CD4-positive, CD25-positive, alpha-beta regulatory T cell (primary cell): Measurements from ENCODE around the gene OR2B6. TPM values are rescaled to one million over a fixed set of nuclear protein-coding genes. Genes with fewer than 3 reads are reported as not detected.

Source experiments
- ATAC-seq, 2 donors: fragments of 150-1000 bp; cut with Tn5 transposase; one replicate each; pipeline ENCODE4 v1.10.0; 2021; ENCODE audit warnings: low read depth in 2 of 2, moderate number of reproducible peaks in 2 of 2, moderate library complexity in 1 of 2
- DNase-seq, 3 donors: peaks; one replicate each; pipeline versions ENCODE4 v3.0.0 to v3.0.0-alpha.2; 2012 to 2022; ENCODE audit warnings: mixed read lengths in 1 of 3
- H3K27ac ChIP-seq: one replicate; pipeline ENCODE4 v1.7.0; 2013; ENCODE audit warnings: mild to moderate bottlenecking, low read length; ENCODE audit not compliant: insufficient read depth, poor library complexity, severe bottlenecking
- H3K27me3 ChIP-seq: one replicate; pipeline ENCODE4 v1.7.0; 2013; ENCODE audit warnings: low read length; ENCODE audit not compliant: control insufficient read depth, insufficient read depth
- H3K36me3 ChIP-seq: one replicate; pipeline ENCODE4 v1.7.0; 2013; ENCODE audit warnings: mild to moderate bottlenecking, low read length, moderate library complexity; ENCODE audit not compliant: control insufficient read depth, insufficient read depth
- H3K4me1 ChIP-seq: 2 replicates; pipeline ENCODE4 v1.7.0; 2013; ENCODE audit warnings: mild to moderate bottlenecking, low read length; ENCODE audit not compliant: insufficient read depth, control insufficient read depth, poor library complexity, severe bottlenecking
- H3K4me3 ChIP-seq: one replicate; pipeline ENCODE4 v1.7.0; 2013; ENCODE audit warnings: low read depth, mild to moderate bottlenecking, low read length, moderate library complexity
- H3K9me3 ChIP-seq, 2 experiments: 1 replicate in 1 of 2; 2 replicates in 1 of 2; pipeline ENCODE4 v1.7.0; 2013; ENCODE audit warnings: low read length in 2 of 2, mild to moderate bottlenecking in 1 of 2, moderate library complexity in 1 of 2; ENCODE audit not compliant: control insufficient read depth in 2 of 2
- H3K27ac Mint-ChIP-seq, 3 donors: one replicate each; pipeline ENCODE4 v1.8.0; 2020 to 2022; ENCODE audit warnings: mild to moderate bottlenecking in 3 of 3, mixed read lengths in 3 of 3, moderate library complexity in 2 of 3
- H3K27me3 Mint-ChIP-seq: one replicate; pipeline ENCODE4 v1.8.0; 2022; ENCODE audit warnings: mild to moderate bottlenecking, mixed read lengths
- H3K36me3 Mint-ChIP-seq: one replicate; pipeline ENCODE4 v1.8.0; 2020; ENCODE audit warnings: mixed read lengths
- H3K4me1 Mint-ChIP-seq, 4 donors: one replicate each; pipeline ENCODE4 v1.8.0; 2020 to 2022; ENCODE audit warnings: mixed read lengths in 4 of 4, mild to moderate bottlenecking in 1 of 4
- H3K4me3 Mint-ChIP-seq, 4 donors: one replicate each; pipeline ENCODE4 v1.8.0; 2020 to 2022; ENCODE audit warnings: mild to moderate bottlenecking in 4 of 4, mixed read lengths in 4 of 4, moderate library complexity in 3 of 4
- H3K9me3 Mint-ChIP-seq, 7 donors: one replicate each; pipeline ENCODE4 v1.8.0; 2020 to 2022; ENCODE audit warnings: mixed read lengths in 7 of 7, mild to moderate bottlenecking in 3 of 7, moderate library complexity in 2 of 7
- polyA plus RNA-seq, 4 donors: library from polyadenylated mRNA; unstranded; fragments of 300-500 nt; fragmentation: Illumina TruSeq; gene quantifications; one replicate each; pipeline ENCODE4 v1.2.3, GENCODE V29; 2021
- total RNA-seq: library from RNA; stranded (reverse); gene quantifications from one replicate; pipeline ENCODE4 v1.2.3, GENCODE V29; 2022

The OR2B6 gene
- total and polyA plus RNA-seq, 5 donors from 2014 or later = not detected

DNA sequence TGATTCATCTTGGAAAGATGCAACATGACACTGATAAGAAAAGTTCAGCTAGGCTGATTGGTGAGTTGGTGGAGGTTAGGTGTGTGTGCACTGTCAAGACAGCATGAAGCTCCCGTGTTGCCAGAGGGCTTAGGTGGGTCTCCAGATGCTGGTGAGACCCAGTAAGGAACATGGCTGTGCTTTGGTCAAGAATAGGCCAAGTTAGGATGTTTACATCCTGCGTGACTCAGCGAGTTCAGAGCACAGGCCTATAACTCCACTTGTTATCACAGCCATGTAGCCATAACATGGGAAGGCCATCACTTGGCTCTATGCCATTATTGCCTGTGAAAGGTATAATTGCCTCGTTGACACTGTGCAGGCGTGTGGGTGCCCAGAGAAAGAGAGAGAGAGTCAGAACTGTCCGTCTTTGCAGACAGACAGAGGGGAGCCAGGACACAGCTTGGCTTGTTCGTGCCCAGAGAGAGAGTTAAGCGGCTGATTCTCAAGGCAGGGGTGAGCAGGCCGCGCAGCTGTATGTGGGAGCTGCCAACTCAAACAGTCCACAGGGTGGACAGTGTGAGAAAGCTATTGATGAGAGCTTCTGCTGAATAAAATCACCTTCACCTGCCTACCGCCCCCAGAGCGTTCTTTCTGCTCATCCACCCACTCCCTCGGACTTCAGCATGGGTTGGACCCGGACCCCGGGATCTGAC lies 43.5 kb downstream of the OR2B6 start:
- Histone ChIP-seq H3K27ac (no peak overlapping the region), H3K27me3 (peaks cover 2% of the 10 kb centered on the region), H3K4me3 (no peak overlapping the region), H3K9me3 (no peaks in the 10 kb centered on the region), H3K4me1 (no peaks in the 10 kb centered on the region), H3K36me3 (no peaks in the 10 kb centered on the region)
- H3K9me3 Mint-ChIP-seq = peaks cover 0 to 1% (median 0%) of the 10 kb centered on the region in 7 donors
- ATAC-seq (no peak), DNase-seq (no peak)
- no peaks in the 10 kb centered on the region for H3K4me1 Mint-ChIP-seq
- H3K36me3 Mint-ChIP-seq = no peaks in the 10 kb centered on the region
- H3K4me3 Mint-ChIP-seq = no peak overlapping the region
- no peak overlapping the region for H3K27ac Mint-ChIP-seq
- H3K27me3 Mint-ChIP-seq = peaks cover 29% of the 10 kb centered on the region

DNA sequence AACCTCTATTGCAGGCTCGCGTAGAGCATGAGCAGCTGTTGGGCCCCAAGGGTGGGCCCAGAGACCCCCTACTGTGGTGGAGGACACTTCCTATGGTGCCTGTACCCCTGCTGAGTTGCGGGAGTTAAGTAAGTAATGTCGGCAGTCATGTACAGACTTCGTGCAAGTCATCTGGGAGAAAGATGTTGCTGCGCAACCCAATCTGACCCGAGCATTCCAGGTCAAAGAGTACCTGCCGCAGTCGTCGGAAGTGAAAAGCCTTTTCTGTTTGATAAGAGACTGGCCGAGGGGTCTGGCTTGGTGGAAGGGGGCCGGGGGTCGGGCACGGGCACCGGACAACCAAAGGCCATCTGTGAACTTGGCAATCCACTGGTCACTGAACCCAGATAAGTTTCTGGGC lies 44.3 kb downstream of the OR2B6 start:
- Mint-ChIP-seq H3K27ac (no peak overlapping the region), H3K4me1 (no peaks in the 10 kb centered on the region), H3K9me3 (peaks cover 0 to 1% (median 0%) of the 10 kb centered on the region in 7 donors), H3K36me3 (no peaks in the 10 kb centered on the region), H3K27me3 (peaks cover 24% of the 10 kb centered on the region), H3K4me3 (no peak overlapping the region)
- no peak overlapping the region for H3K27ac ChIP-seq
- ATAC-seq (no peak), DNase-seq (no peak)
- no peak overlapping the region for H3K4me3 ChIP-seq
- no peaks in the 10 kb centered on the region for H3K9me3 ChIP-seq
- no peaks in the 10 kb centered on the region for H3K27me3 ChIP-seq
- no peaks in the 10 kb centered on the region for H3K36me3 ChIP-seq
- no peaks in the 10 kb centered on the region for H3K4me1 ChIP-seq

DNA sequence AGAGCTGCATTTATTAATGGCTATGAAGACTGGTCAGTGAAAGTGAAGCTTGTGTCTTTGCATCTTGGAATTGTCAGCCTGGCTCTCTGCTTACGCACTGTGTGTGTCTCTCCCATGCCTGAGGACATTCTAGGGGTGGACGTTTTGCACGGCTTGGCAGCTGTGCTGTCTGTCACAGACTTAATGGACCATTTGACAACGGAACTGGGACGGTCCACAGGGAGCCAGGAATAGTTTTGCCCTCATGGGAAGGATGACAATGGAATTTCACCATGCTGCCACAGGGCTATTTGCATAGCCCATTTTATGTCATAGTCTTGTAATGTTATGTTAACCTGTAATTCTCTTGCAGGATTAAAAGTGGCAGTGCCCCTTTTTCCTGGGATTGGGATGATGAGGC lies 44.7 kb downstream of the OR2B6 start:
- Histone ChIP-seq H3K4me1 (no peaks in the 10 kb centered on the region), H3K4me3 (no peak overlapping the region), H3K36me3 (no peaks in the 10 kb centered on the region), H3K27me3 (no peaks in the 10 kb centered on the region), H3K9me3 (no peaks in the 10 kb centered on the region), H3K27ac (no peak overlapping the region)
- peaks cover 21% of the 10 kb centered on the region for H3K27me3 Mint-ChIP-seq
- ATAC-seq = no peak
- no peak overlapping the region for H3K4me3 Mint-ChIP-seq
- H3K9me3 Mint-ChIP-seq = peaks cover 0 to 1% (median 0%) of the 10 kb centered on the region in 7 donors
- H3K27ac Mint-ChIP-seq = no peak overlapping the region
- H3K36me3 Mint-ChIP-seq = no peaks in the 10 kb centered on the region
- no peak for DNase-seq
- H3K4me1 Mint-ChIP-seq = no peaks in the 10 kb centered on the region

DNA sequence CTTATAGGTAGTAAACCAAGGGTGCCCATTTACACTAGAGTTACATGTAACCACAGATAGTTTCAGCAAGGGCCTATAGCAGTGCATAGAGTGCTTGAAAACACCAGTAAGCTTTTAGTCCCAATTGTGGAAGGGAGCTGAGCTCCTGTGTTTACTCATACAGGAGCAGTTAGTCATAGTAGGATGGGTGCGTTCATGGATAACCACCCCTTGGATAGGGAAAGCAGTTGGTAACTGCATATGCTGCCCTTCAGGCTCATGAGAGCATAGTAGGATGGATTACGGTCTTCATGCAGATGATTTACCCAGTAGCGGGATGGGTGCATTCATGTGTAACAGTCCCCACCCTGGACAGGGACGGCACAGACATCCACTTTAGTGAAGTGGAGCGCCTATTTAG lies 45.1 kb downstream of the OR2B6 start:
- Histone ChIP-seq H3K27me3 (no peaks in the 10 kb centered on the region), H3K4me1 (no peaks in the 10 kb centered on the region), H3K27ac (no peak overlapping the region), H3K36me3 (no peaks in the 10 kb centered on the region), H3K4me3 (no peak overlapping the region), H3K9me3 (no peaks in the 10 kb centered on the region)
- peaks cover 0 to 1% (median 0%) of the 10 kb centered on the region in 7 donors for H3K9me3 Mint-ChIP-seq
- ATAC-seq = no peak
- H3K27ac Mint-ChIP-seq = no peak overlapping the region
- DNase-seq = no peak
- no peaks in the 10 kb centered on the region for H3K36me3 Mint-ChIP-seq
- H3K27me3 Mint-ChIP-seq = peaks cover 17% of the 10 kb centered on the region
- H3K4me3 Mint-ChIP-seq = no peak overlapping the region
- no peaks in the 10 kb centered on the region for H3K4me1 Mint-ChIP-seq

DNA sequence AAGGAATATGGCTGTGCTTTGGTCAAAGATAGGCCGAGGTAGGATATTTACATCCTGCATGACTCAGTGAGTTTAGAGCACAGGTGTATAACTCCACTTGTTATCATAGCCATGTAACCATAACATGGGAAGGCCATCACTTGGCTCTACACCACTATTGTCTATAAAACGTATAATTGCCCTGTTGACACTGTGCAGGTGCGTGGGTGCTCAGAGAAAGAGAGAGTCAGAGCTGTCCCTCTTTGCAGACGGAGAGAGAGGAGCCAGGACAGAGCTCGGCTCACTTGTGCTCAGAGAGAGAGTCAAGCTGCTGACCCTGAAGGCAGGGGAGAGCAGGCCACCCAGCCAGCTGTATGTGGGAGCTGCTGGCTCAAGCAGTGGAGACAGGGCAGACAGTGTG lies 46.0 kb downstream of the OR2B6 start:
- Mint-ChIP-seq H3K27me3 (peaks cover 8% of the 10 kb centered on the region), H3K27ac (no peak overlapping the region), H3K4me1 (no peaks in the 10 kb centered on the region), H3K36me3 (no peaks in the 10 kb centered on the region), H3K9me3 (peaks cover 0 to 1% (median 0%) of the 10 kb centered on the region in 7 donors), H3K4me3 (no peak overlapping the region)
- no peak for ATAC-seq
- Histone ChIP-seq H3K27me3 (no peaks in the 10 kb centered on the region), H3K9me3 (no peaks in the 10 kb centered on the region), H3K27ac (no peak overlapping the region), H3K36me3 (no peaks in the 10 kb centered on the region), H3K4me3 (no peak overlapping the region), H3K4me1 (no peaks in the 10 kb centered on the region)
- DNase-seq = no peak

DNA sequence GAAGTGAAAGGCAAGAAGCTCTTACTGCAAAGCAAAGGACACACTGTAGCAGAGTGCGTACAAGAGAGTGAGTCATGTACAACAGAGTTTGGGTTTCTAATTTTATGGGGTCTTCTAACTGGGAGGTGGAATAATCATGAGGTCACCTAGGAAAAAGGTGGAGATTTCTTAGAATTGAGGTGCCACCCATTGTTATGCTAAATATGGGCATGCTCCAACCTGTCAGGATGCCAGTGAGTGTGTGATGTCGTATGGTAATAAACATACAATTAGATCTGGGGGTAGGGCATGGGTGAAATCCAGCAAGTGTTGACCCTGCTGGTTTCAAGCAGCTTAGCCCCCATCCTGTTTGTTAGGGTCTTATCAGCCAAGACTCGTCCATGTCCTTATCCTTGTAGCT lies 46.6 kb downstream of the OR2B6 start:
- Histone ChIP-seq H3K4me3 (no peak overlapping the region), H3K4me1 (no peaks in the 10 kb centered on the region), H3K36me3 (no peaks in the 10 kb centered on the region), H3K9me3 (no peaks in the 10 kb centered on the region), H3K27ac (no peak overlapping the region), H3K27me3 (no peaks in the 10 kb centered on the region)
- Mint-ChIP-seq H3K4me3 (no peak overlapping the region), H3K36me3 (no peaks in the 10 kb centered on the region), H3K27me3 (peaks cover 7% of the 10 kb centered on the region), H3K27ac (no peak overlapping the region), H3K4me1 (no peaks in the 10 kb centered on the region), H3K9me3 (peaks cover 0 to 3% (median 0%) of the 10 kb centered on the region in 7 donors)
- DNase-seq = no peak
- no peak for ATAC-seq

DNA sequence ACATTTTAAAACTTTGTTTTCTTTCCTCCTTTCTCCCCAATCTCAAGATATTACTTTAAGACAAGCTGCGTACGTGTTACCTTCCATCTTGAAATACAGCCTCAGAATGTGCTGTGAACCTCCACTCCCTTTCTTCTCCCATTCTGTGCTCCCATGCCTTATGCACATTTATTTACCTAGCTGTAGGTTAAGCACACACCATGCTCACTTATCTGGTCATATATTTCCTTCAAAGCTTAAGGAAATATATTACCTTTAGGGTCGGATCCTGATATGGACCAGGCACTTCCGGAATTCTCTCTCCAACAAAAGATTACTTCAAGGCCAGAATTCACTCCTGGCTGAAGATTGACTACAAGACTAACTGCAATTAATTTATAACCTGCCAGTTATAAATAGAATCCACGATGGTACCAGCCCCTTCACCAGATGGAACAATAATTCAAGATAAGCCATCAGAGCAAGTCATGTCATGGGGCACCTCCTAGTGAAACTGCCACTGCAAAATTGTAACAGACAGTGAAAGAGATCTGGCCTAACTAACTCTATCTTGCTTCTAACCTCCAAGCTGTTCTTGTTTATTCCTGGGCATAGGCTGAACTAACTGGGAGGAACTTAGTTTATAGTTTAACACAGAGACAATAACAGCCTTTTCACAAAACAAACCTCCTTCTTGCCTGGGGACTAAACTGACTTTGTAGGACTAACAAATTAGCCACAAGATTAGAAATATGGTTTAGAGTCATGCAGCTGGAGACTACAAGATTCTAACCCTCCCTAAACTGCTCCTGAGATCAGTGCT lies 47.5 kb downstream of the OR2B6 start:
- Mint-ChIP-seq H3K4me3 (no peak overlapping the region), H3K36me3 (no peaks in the 10 kb centered on the region), H3K9me3 (peaks cover 0 to 3% (median 0%) of the 10 kb centered on the region in 7 donors), H3K4me1 (no peaks in the 10 kb centered on the region), H3K27ac (no peak overlapping the region), H3K27me3 (peaks cover 10% of the 10 kb centered on the region)
- DNase-seq (no peak), ATAC-seq (no peak)
- Histone ChIP-seq H3K27me3 (no peaks in the 10 kb centered on the region), H3K27ac (no peak overlapping the region), H3K4me1 (no peaks in the 10 kb centered on the region), H3K4me3 (no peak overlapping the region), H3K36me3 (no peaks in the 10 kb centered on the region), H3K9me3 (no peaks in the 10 kb centered on the region)
